ENCODE results near the gene CRY2.

DNA sequence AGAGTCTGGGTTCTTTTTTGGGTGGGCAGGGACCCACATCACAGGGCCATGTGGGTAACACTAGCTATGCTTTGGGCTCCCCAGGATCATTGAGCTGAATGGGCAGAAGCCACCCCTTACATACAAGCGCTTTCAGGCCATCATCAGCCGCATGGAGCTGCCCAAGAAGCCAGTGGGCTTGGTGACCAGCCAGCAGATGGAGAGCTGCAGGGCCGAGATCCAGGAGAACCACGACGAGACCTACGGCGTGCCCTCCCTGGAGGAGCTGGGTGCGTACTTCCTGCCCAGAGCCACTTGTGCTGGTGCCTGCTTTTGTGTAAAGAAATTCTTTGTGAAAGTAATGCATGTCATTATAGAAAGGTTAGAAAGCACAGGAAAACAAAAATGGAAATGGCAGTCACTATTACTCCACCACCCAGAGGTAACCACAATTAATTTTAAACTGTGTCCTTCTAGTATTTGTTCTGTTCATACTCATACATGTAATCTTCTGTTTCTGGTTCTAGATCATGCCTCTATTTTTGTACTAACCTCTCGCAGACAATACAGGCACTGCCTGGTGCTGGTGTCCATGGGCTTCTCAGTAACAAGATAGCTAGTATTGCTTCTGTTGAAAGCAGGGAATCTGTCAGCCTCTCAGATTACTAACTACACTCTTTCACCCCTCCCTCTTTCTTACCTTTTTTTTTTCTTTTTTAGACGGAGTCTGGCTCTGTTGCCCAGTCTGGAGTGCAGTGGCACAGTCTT lies 13.7 kb downstream of the CRY2 start:
- TF ChIP-seq, protein P1, sequence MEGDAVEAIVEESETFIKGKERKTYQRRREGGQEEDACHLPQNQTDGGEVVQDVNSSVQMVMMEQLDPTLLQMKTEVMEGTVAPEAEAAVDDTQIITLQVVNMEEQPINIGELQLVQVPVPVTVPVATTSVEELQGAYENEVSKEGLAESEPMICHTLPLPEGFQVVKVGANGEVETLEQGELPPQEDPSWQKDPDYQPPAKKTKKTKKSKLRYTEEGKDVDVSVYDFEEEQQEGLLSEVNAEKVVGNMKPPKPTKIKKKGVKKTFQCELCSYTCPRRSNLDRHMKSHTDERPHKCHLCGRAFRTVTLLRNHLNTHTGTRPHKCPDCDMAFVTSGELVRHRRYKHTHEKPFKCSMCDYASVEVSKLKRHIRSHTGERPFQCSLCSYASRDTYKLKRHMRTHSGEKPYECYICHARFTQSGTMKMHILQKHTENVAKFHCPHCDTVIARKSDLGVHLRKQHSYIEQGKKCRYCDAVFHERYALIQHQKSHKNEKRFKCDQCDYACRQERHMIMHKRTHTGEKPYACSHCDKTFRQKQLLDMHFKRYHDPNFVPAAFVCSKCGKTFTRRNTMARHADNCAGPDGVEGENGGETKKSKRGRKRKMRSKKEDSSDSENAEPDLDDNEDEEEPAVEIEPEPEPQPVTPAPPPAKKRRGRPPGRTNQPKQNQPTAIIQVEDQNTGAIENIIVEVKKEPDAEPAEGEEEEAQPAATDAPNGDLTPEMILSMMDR (IDR thresholded peaks at IDR 0.05): no peak
- no peak for TF ChIP-seq POLR2A (IDR thresholded peaks at IDR 0.05)

All from esophagus squamous epithelium (tissue), 4 donors.